Measurements from ENCODE around the gene CARD11.

Gene CARD11

GRCh38 chr7:3043544-3044371 lies at the start of gene CARD11:
TSS of gene CARD11 (minus strand) at chr7:3043867. CDS start at chr7:2958506, 85,361 bp downstream.
- no peak for DNase-seq

DNA sequence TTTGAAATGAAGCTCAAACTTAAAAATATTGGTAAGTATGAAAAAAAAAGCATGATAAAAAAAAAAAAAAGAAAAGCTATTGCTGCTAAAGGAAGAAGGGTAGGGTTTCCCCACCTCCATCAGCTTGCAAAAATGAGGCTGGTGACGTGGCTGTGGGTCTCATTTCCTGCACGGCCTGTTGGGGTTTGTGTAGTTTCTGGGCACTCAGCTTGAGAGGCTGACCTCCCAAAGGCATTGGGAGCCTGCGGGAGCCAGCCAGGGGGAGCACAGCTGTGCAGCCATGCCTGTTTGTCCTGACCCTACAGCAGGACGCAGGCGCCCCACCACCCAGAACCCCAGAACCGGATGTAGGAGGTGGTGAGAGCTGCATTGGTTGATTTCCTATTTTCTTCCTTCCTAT lies 48.8 kb upstream of the CARD11 start:
- DNase-seq, result no peak

GRCh38 chr7:3091631-3092030 lies 48.0 kb upstream of the CARD11 start:
- no peak for DNase-seq

DNA sequence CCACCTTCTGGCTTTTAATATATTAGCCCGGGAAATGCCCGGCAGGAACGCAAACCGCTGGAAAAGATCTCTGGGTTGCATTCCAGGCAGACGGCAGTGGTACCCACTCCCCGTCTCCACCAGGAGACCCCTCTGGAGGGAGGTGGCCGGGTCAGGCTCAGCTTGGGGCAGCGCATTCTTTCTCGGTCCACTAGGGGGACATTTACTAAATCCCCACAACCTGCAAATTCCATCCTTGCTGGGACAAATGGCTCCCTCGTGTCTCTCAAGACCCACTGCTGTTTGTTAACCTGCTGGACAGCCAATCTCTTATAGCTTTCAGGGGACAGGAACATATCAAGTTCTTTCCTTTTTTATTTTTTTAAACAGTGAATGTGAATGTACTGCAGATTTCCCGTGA lies 45.8 kb upstream of the CARD11 start:
- DNase-seq, result peak; percentile 47

DNA sequence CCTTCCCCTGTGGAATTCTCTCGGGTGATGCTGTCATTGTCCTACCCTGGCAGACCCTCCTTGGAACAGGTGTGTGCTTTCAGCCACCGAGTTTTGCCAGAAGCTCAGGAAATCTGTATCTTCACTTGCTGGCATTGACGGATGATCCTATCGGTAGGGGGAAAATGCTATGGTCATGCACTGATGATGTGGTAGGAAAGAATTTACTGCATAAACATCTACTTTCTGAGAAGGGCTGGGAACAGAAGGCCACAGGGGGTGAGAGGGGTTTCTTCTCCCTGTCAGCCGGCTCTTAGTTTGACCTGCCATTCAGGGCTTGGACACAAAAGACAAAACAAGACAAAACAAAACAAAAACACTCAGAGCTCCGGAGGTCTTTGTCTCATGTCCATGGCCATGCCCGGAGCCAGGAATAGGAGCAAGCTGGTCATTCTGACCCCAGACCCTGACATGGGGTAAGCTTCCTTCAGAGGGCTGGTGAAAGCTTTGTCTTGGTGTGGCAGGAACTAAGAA lies 43.6 kb upstream of the CARD11 start:
- no peak for DNase-seq

DNA sequence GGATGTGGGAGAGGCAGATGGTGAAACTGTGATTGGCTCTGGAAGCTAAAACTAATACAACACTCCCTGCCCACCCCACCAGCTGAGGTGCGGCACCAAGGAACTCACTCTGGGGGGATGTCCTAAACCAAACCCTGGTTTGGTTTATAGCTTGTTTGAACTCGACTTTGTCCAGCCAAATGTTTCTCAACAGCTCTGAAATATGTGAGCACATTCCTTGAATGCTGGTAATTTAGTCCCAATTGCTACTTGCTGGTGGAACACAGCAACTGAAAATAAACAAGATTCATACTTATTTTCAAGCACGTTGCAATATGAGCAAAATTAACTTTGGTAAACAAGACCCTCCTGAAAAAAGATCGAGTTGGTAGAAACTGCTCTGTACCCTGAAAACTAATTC lies 39.7 kb upstream of the CARD11 start:
- no peak for DNase-seq

GRCh38 chr7:3082831-3083230 lies 39.2 kb upstream of the CARD11 start:
- DNase-seq, result no peak

DNA sequence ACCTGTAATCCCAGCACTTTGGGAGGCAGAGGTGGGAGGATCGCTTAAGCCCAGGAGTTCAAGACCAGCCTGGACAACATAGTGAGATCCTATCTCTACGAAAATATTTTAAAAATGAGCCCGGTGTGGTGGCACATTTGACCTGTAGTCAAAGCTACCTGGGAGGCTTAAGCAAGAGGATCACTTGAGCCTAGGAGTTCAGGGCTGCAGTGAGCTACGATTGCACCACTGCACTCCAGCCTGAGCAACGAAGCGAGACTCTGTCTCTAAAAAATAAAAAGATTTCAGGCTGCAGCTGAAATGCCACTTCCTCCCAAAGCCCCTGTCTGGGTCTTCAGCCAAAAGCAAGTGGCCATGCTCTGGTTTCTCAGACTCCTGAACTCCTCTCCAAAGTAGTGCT lies 38.7 kb upstream of the CARD11 start:
- DNase-seq, result no peak

GRCh38 chr7:3080106-3080505 lies 36.4 kb upstream of the CARD11 start:
- DNase-seq, result no peak

- no peak for DNase-seq
These were observed 34.8 kb upstream of the CARD11 start for GRCh38 chr7:3078514-3078913.

GRCh38 chr7:3076700-3077099 lies 33.0 kb upstream of the CARD11 start:
- no peak for DNase-seq

GRCh38 chr7:3076163-3076562 lies 32.5 kb upstream of the CARD11 start:
- no peak for DNase-seq

GRCh38 chr7:3075441-3075840 lies 31.8 kb upstream of the CARD11 start:
- no peak for DNase-seq

DNA sequence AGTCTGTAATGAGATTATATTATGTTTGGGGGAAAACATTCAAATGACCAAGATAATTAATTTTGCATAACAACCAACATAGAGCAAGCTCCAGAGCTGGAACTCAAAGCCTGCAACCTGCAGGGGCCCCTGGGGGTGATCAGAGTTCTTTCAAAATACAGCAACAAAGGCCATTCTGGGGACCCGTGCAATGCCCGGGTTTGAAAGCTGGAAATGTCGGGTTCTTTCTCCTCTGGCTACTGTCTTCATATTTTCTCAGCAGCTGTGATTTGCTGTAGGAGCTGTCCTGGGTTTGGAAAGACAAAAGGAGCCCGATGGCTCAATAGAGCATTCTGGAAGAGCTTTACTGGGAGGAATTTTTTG lies 30.8 kb upstream of the CARD11 start:
- no peak for DNase-seq

- DNase-seq, result no peak
These were observed 30.2 kb upstream of the CARD11 start for GRCh38 chr7:3073763-3074458.

GRCh38 chr7:3070908-3071307 lies 27.2 kb upstream of the CARD11 start:
- no peak for DNase-seq

GRCh38 chr7:3069771-3070449 lies 26.2 kb upstream of the CARD11 start:
- DNase-seq, result no peak

- no peak for DNase-seq
These were observed 24.9 kb upstream of the CARD11 start for GRCh38 chr7:3068530-3068929.

DNA sequence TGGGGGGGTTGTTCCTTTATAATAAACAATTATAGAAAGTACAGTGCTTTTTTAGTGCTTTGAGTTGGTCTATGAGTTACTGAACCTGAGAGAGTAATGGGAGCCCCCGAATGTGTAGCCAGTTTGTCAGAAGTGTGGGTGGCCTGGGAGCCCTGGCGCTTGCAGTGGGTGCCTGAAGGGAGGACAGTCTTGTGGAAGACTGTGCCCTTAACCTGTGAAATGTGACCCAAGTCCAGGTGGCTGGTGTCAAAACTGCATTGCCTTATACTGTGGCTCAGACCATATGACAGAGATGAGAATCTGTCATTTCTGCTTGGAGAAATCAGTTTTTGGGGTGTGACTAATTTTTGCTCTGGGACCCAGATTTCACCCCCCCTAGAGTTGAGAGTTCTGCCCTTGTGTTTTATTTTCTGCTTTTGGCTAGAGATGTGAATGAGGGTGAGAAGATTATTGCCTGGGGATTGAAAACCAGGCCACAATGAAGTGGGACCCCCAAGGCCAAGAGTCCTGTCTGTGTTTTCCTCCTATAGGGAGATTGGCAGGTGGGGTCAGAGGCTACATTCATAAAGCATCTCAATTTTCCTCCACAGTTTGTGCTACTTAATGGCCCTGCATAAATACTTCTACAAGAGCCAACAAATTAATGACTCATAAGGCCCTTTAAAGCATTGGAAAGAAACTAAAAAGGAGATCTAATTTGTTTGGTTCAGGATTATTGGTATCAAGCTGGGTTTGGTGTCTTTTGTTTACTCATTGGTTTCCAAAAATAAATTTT lies 24.1 kb upstream of the CARD11 start:
- no peak for DNase-seq

DNA sequence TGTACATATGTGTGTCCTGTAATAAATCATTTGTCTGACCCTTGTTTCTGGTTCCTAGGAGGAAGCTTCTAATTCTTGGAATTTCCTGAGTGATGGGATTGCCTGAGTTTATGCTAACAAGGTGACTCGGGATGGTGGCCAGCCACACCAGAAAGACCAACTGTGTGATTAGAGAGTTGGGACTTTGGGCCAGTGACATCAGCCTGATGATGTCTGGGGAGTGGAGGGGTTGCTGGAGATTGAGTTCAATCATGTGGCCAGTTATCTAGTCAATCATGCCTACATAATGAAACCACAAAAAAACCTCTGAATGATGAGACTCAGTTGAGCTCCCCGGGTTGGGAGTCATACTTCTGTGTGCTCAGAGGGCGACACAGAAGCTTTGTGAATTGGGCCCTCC lies 23.5 kb upstream of the CARD11 start:
- no peak for DNase-seq

GRCh38 chr7:3066506-3066905 lies 22.8 kb upstream of the CARD11 start:
- no peak for DNase-seq

DNA sequence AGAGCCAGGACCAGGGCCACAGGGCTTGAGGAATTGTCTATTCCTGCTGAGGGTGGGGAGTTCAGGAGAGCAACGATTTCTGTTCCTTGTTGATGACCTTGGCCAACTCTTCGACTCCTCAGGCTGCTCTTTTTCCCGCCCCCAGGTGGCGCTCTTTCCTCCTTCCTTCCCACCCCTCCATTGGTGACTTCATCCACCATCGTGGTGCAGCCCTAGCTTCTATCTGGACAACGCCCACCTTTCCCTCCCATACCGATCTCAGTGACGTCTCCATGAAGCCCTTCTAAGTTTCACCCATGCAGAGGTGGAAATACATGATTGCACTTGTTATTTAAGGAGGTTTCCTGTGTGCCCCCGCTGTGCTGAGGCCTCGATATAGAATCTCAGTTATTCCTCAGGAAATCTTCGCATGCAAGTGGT lies 22.1 kb upstream of the CARD11 start:
- DNase-seq, result no peak

- DNase-seq, result no peak
These were observed 20.4 kb upstream of the CARD11 start for GRCh38 chr7:3064067-3064466.

All from retina (tissue), 1 donor.